Immature natural killer cell (primary cell): ENCODE results near the gene MPZL2. TPM values are rescaled to one million over a fixed set of nuclear protein-coding genes. Genes with fewer than 3 reads are reported as not detected.

Experiments used
- DNase-seq, 3 donors: peaks; one replicate each; pipeline ENCODE4 v3.0.0; 2022; ENCODE audit warnings: mixed read lengths in 1 of 3
- H3K27ac Mint-ChIP-seq, 6 donors: one replicate each; pipeline ENCODE4 v1.8.0; 2020; ENCODE audit warnings: mixed read lengths in 6 of 6, mild to moderate bottlenecking in 5 of 6, inconsistent platforms in 4 of 6, moderate library complexity in 3 of 6
- H3K27me3 Mint-ChIP-seq, 3 donors: one replicate each; pipeline ENCODE4 v1.8.0; 2020 to 2021; ENCODE audit warnings: low read depth in 3 of 3, mild to moderate bottlenecking in 3 of 3, mixed read lengths in 3 of 3, moderate library complexity in 3 of 3, inconsistent platforms in 1 of 3
- H3K36me3 Mint-ChIP-seq, 3 donors: one replicate each; pipeline ENCODE4 v1.8.0; 2020; ENCODE audit warnings: mixed read lengths in 3 of 3, inconsistent platforms in 2 of 3, mild to moderate bottlenecking in 2 of 3
- H3K4me1 Mint-ChIP-seq, 2 donors: one replicate each; pipeline ENCODE4 v1.8.0; 2020; ENCODE audit warnings: inconsistent platforms in 2 of 2, mild to moderate bottlenecking in 2 of 2, mixed read lengths in 2 of 2, moderate library complexity in 1 of 2
- H3K4me3 Mint-ChIP-seq, 5 donors: one replicate each; pipeline ENCODE4 v1.8.0; 2020; ENCODE audit warnings: mild to moderate bottlenecking in 5 of 5, mixed read lengths in 5 of 5, inconsistent platforms in 3 of 5, moderate library complexity in 3 of 5
- H3K9me3 Mint-ChIP-seq, 6 donors: one replicate each; pipeline ENCODE4 v1.8.0; 2020; ENCODE audit warnings: mild to moderate bottlenecking in 6 of 6, mixed read lengths in 6 of 6, inconsistent platforms in 4 of 6, moderate library complexity in 3 of 6
- polyA plus RNA-seq, 3 donors: library from polyadenylated mRNA; unstranded; fragments of 300-500 nt; fragmentation: Illumina TruSeq; gene quantifications; one replicate each; pipeline ENCODE4 v1.2.3, GENCODE V29; 2021

Gene MPZL2
- polyA plus RNA-seq, 3 donors from 2014 or later = 0.17 to 1.5 (median 0.49) TPM

GRCh38 chr11:118219732-118220131 is 44.4 kb downstream of the MPZL2 start:
- peaks cover 2 to 8% (median 6%) of the 10 kb centered on the region in 3 donors for H3K27me3 Mint-ChIP-seq
- no peak for DNase-seq
- peaks cover 0 to 1% (median 0%) of the 10 kb centered on the region in 6 donors for H3K9me3 Mint-ChIP-seq

DNA sequence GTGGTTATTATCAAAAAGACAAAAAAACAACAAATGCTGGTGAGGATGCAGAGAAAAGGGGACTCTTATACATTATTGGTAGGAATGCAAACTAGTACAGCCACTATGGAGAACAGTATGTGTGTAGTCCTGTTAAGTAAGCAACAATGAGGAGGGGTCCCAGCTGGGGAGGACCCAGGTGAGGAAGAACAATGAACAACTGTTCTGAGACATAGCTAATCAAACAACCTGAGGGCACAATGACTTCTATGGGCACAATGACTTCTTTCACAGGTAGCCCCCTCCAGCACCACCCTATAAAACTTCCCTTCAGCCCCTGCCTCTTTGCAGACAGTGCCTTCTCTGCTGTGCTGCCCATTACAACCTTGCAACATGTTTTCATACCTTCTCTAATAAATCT is 44.9 kb downstream of the MPZL2 start:
- no peak overlapping the region for H3K4me3 Mint-ChIP-seq
- no peaks in the 10 kb centered on the region for H3K36me3 Mint-ChIP-seq
- H3K9me3 Mint-ChIP-seq = peaks cover 0 to 1% (median 0%) of the 10 kb centered on the region in 6 donors
- H3K4me1 Mint-ChIP-seq = peaks cover 21 to 26% of the 10 kb centered on the region in 2 donors
- no peak overlapping the region for H3K27ac Mint-ChIP-seq
- peaks cover 2 to 8% (median 6%) of the 10 kb centered on the region in 3 donors for H3K27me3 Mint-ChIP-seq
- DNase-seq = no peak

More at GRCh38 chr11:118219732-118220131, 44.4 kb downstream of the MPZL2 start:
- H3K36me3 Mint-ChIP-seq = no peaks in the 10 kb centered on the region
- no peak overlapping the region for H3K27ac Mint-ChIP-seq
- no peak overlapping the region for H3K4me3 Mint-ChIP-seq
- peaks cover 21 to 29% of the 10 kb centered on the region in 2 donors for H3K4me1 Mint-ChIP-seq

GRCh38 chr11:118217575-118217974 is 46.5 kb downstream of the MPZL2 start:
- no peak overlapping the region for H3K27ac Mint-ChIP-seq
- no peaks in the 10 kb centered on the region for H3K36me3 Mint-ChIP-seq
- no peak overlapping the region for H3K4me3 Mint-ChIP-seq
- no peaks in the 10 kb centered on the region for H3K9me3 Mint-ChIP-seq
- H3K27me3 Mint-ChIP-seq = peaks cover 4 to 11% (median 6%) of the 10 kb centered on the region in 3 donors
- no peak for DNase-seq
- peaks cover 17 to 18% of the 10 kb centered on the region in 2 donors for H3K4me1 Mint-ChIP-seq

- DNase-seq = no peak
- no peak overlapping the region for H3K4me3 Mint-ChIP-seq
- H3K9me3 Mint-ChIP-seq = no peaks in the 10 kb centered on the region
- H3K27ac Mint-ChIP-seq = no peak overlapping the region
- H3K36me3 Mint-ChIP-seq = no peaks in the 10 kb centered on the region
- peaks cover 17 to 18% of the 10 kb centered on the region in 2 donors for H3K4me1 Mint-ChIP-seq
- peaks cover 4 to 11% (median 6%) of the 10 kb centered on the region in 3 donors for H3K27me3 Mint-ChIP-seq
Measured at GRCh38 chr11:118216621-118217481, 47.2 kb downstream of the MPZL2 start.

- Mint-ChIP-seq H3K4me1 (peaks cover 17 to 18% of the 10 kb centered on the region in 2 donors), H3K9me3 (no peaks in the 10 kb centered on the region), H3K27me3 (peaks cover 4 to 11% (median 6%) of the 10 kb centered on the region in 3 donors), H3K4me3 (no peak overlapping the region), H3K36me3 (no peaks in the 10 kb centered on the region), H3K27ac (peak overlapping the region in 1 of 6 donors; percentile 6)
- DNase-seq = no peak
Measured at GRCh38 chr11:118215765-118216164, 48.3 kb downstream of the MPZL2 start.

GRCh38 chr11:118215262-118215661 is 48.8 kb downstream of the MPZL2 start:
- Mint-ChIP-seq H3K9me3 (no peaks in the 10 kb centered on the region), H3K27me3 (peaks cover 4 to 11% (median 7%) of the 10 kb centered on the region in 3 donors), H3K36me3 (peaks cover 0 to 4% (median 0%) of the 10 kb centered on the region in 3 donors), H3K4me3 (no peak overlapping the region), H3K27ac (no peak overlapping the region), H3K4me1 (peaks cover 17 to 18% of the 10 kb centered on the region in 2 donors)
- no peak for DNase-seq

DNA sequence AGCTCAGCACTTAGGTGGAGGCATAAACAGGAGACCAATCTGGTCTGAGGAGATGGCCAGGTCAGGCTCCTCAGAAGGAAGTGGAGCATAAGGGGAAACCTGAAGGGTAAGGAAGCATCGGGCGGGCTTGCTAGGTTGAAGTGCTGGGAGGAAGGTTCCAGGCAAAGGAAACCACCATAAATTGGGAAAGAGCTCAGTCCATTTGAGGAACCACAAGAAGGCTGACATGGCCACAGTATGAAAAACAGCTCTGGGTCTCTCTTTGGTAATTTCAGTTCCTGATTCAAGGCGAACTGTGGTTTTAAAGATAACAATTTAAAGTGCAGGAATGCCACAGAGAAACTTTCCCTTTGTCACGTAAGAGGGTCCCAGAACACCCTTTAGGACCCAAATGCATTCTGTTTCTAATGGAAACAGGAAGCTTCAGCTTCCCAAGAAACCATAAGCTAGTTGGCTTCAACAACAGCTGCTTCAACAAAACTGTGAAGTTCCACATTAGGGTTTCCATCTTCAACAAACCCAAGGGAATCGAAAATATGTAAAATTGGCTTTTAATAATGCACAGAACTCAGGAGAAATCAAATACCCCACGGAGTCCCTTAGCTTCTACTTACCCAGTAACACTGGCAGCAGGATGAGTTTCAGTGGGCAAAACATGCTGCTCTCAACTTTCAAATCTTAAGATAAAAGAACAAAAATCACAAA is 49.7 kb downstream of the MPZL2 start:
- Mint-ChIP-seq H3K9me3 (no peaks in the 10 kb centered on the region), H3K27ac (no peak overlapping the region), H3K4me1 (peaks cover 11 to 17% of the 10 kb centered on the region in 2 donors), H3K36me3 (peaks cover 0 to 4% (median 0%) of the 10 kb centered on the region in 3 donors), H3K27me3 (peaks cover 4 to 8% (median 6%) of the 10 kb centered on the region in 3 donors), H3K4me3 (no peak overlapping the region)
- no peak for DNase-seq

GRCh38 chr11:118213781-118214180 is 50.3 kb downstream of the MPZL2 start:
- no peak overlapping the region for H3K27ac Mint-ChIP-seq
- H3K9me3 Mint-ChIP-seq = no peaks in the 10 kb centered on the region
- H3K36me3 Mint-ChIP-seq = peaks cover 0 to 4% (median 0%) of the 10 kb centered on the region in 3 donors
- DNase-seq = no peak
- H3K4me3 Mint-ChIP-seq = no peak overlapping the region
- H3K27me3 Mint-ChIP-seq = peaks cover 4 to 8% (median 6%) of the 10 kb centered on the region in 3 donors
- peaks cover 11 to 17% of the 10 kb centered on the region in 2 donors for H3K4me1 Mint-ChIP-seq

- Mint-ChIP-seq H3K4me3 (no peak overlapping the region), H3K4me1 (peaks cover 11 to 17% of the 10 kb centered on the region in 2 donors), H3K9me3 (no peaks in the 10 kb centered on the region), H3K36me3 (peaks cover 0 to 4% (median 0%) of the 10 kb centered on the region in 3 donors), H3K27ac (no peak overlapping the region), H3K27me3 (peaks cover 4 to 8% (median 6%) of the 10 kb centered on the region in 3 donors)
- DNase-seq = no peak
Measured at GRCh38 chr11:118213201-118213600, 50.9 kb downstream of the MPZL2 start.

DNA sequence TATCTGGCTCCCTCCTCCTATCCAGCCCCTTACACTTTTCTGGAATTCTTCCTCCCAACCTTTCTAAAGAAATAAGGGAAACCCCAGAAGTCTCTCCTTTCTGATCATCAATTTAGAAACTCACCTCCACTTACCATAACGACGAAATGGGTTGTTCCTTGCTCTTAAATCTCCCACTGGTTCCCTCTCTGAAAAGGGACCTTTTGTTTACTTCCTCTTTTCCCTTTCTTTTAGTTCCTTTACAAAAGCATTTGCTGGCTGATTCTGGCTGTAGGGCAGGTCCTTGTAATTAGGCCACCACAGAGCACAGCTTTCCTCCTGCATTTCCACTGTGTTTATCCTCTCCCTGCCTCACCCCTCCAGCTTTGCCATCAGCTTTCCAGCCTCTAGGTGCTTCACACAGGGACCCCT is 51.3 kb downstream of the MPZL2 start:
- peaks cover 11 to 17% of the 10 kb centered on the region in 2 donors for H3K4me1 Mint-ChIP-seq
- no peaks in the 10 kb centered on the region for H3K9me3 Mint-ChIP-seq
- no peak overlapping the region for H3K4me3 Mint-ChIP-seq
- no peak for DNase-seq
- peaks cover 0 to 4% (median 0%) of the 10 kb centered on the region in 3 donors for H3K36me3 Mint-ChIP-seq
- H3K27me3 Mint-ChIP-seq = peaks cover 4 to 10% (median 8%) of the 10 kb centered on the region in 3 donors
- no peak overlapping the region for H3K27ac Mint-ChIP-seq

GRCh38 chr11:118212131-118212725 is 51.9 kb downstream of the MPZL2 start:
- Mint-ChIP-seq H3K4me1 (peaks cover 11 to 17% of the 10 kb centered on the region in 2 donors), H3K4me3 (no peak overlapping the region), H3K27me3 (peaks cover 3 to 10% (median 8%) of the 10 kb centered on the region in 3 donors), H3K27ac (no peak overlapping the region), H3K36me3 (peaks cover 0 to 4% (median 0%) of the 10 kb centered on the region in 3 donors), H3K9me3 (no peaks in the 10 kb centered on the region)
- DNase-seq = no peak

DNA sequence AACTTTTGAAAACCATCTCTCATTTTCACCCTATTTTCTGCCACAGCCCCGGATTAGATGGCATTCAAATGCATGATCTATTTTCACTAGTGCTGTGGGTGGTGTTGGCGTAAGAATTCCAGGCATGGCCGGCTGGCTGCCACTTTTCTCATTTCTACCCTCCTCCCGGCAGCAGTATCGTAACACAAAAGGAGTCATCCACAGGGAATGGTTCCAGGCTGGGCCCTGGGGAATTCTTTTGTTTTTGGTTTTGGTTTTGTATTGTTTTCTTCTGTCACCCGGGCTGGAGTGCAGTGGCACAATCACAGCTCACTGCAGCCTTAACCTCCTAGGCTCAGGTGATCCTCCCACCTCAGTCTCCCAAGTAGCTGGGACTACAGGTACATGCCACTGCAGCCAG is 53.1 kb downstream of the MPZL2 start:
- H3K9me3 Mint-ChIP-seq = no peaks in the 10 kb centered on the region
- no peak for DNase-seq
- H3K36me3 Mint-ChIP-seq = peaks cover 0 to 7% (median 0%) of the 10 kb centered on the region in 3 donors
- peaks cover 3 to 10% (median 7%) of the 10 kb centered on the region in 3 donors for H3K27me3 Mint-ChIP-seq
- H3K27ac Mint-ChIP-seq = no peak overlapping the region
- H3K4me1 Mint-ChIP-seq = peaks cover 22 to 29% of the 10 kb centered on the region in 2 donors
- no peak overlapping the region for H3K4me3 Mint-ChIP-seq

GRCh38 chr11:118210323-118210722 is 53.8 kb downstream of the MPZL2 start:
- peaks cover 0 to 7% (median 0%) of the 10 kb centered on the region in 3 donors for H3K36me3 Mint-ChIP-seq

More at GRCh38 chr11:118210323-118210722, 53.8 kb downstream of the MPZL2 start:
- Mint-ChIP-seq H3K4me1 (peaks cover 24 to 34% of the 10 kb centered on the region in 2 donors), H3K4me3 (no peak overlapping the region), H3K27ac (no peak overlapping the region), H3K9me3 (no peaks in the 10 kb centered on the region), H3K27me3 (peaks cover 3 to 10% (median 8%) of the 10 kb centered on the region in 3 donors)
- no peak for DNase-seq
